Lower leg skin (tissue), 3 donors: ENCODE results near the gene P2RY2.

Experiments used
- POLR2A ChIP-seq, 2 donors: fragments of 450-650 bp; IDR thresholded peaks; one replicate each; pipeline ENCODE4 v1.6.1; 2016 to 2017; ENCODE audit warnings: antibody characterized with exemption in 2 of 2, mild to moderate bottlenecking in 1 of 2, moderate library complexity in 1 of 2
- TF ChIP-seq, protein P1 (sequence below), 3 donors: fragments of 450-650 bp; IDR thresholded peaks; one replicate each; pipeline ENCODE4 v1.5.1; 2016; ENCODE audit warnings: antibody characterized with exemption in 3 of 3, mild to moderate bottlenecking in 3 of 3, moderate library complexity in 2 of 3

DNA sequence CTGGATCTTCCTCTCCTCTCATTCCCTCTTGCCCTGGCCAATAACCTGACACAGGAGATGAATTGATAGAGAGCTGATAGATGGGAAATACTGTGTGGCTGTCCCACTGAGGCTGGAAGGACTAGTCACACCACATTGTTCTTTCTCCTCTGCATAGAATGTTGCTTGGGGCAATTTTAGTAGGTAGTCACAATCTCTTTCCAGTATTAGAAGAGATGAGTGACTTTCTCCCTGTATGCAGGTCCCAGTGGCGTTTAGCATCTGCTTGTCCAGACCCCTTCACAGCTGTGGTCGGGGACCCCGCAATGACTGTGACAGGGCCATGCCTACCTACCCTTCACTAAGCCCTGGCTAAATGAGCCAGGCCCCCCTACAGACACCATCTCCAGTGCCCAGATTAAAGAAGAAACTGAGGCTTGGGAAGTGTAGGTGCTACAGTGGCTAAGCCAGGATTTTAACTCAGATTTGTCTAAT lies 24.0 kb upstream of the P2RY2 start:
- TF ChIP-seq, protein P1, sequence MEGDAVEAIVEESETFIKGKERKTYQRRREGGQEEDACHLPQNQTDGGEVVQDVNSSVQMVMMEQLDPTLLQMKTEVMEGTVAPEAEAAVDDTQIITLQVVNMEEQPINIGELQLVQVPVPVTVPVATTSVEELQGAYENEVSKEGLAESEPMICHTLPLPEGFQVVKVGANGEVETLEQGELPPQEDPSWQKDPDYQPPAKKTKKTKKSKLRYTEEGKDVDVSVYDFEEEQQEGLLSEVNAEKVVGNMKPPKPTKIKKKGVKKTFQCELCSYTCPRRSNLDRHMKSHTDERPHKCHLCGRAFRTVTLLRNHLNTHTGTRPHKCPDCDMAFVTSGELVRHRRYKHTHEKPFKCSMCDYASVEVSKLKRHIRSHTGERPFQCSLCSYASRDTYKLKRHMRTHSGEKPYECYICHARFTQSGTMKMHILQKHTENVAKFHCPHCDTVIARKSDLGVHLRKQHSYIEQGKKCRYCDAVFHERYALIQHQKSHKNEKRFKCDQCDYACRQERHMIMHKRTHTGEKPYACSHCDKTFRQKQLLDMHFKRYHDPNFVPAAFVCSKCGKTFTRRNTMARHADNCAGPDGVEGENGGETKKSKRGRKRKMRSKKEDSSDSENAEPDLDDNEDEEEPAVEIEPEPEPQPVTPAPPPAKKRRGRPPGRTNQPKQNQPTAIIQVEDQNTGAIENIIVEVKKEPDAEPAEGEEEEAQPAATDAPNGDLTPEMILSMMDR (IDR thresholded peaks at IDR 0.05): no peak
- no peak for TF ChIP-seq POLR2A (IDR thresholded peaks at IDR 0.05)
